Non-pigmented ciliary epithelial cell (primary cell): Measurements from ENCODE around the gene USP3.
"Not testable (repeated sequence)": the region's sequence is repeated elsewhere in the genome, so short reads cannot be mapped to it uniquely, and the experiment has no call there.

Experiments used
- DNase-seq: peaks from one replicate; pipeline ENCODE4 v3.0.0-alpha.2; 2010; ENCODE audit warnings: low read depth

The USP3 gene

GRCh38 chr15:63513728-63514127, 9.3 kb downstream of the USP3 start:
- DNase-seq, result no peak

- no peak for DNase-seq
Observed at GRCh38 chr15:63514531-63514943, 10.1 kb downstream of the USP3 start.

GRCh38 chr15:63517202-63517601, 12.8 kb downstream of the USP3 start:
- no peak for DNase-seq

GRCh38 chr15:63517628-63518027, 13.2 kb downstream of the USP3 start:
- DNase-seq, result no peak

GRCh38 chr15:63519041-63519440, 14.6 kb downstream of the USP3 start:
- no peak for DNase-seq

GRCh38 chr15:63519548-63520178, 15.3 kb downstream of the USP3 start:
- no peak for DNase-seq

- DNase-seq, result not testable (repeated sequence)
Observed at GRCh38 chr15:63520462-63520861, 16.1 kb downstream of the USP3 start.

- DNase-seq, result no peak
Observed at GRCh38 chr15:63522225-63522578, 17.8 kb downstream of the USP3 start.

- no peak for DNase-seq
Observed at GRCh38 chr15:63523306-63523990, 19.1 kb downstream of the USP3 start.

- no peak for DNase-seq
Observed at GRCh38 chr15:63524316-63525015, 20.1 kb downstream of the USP3 start.

- no peak for DNase-seq
Observed at GRCh38 chr15:63526401-63526800, 22.0 kb downstream of the USP3 start.

- DNase-seq, result no peak
Observed at GRCh38 chr15:63528138-63528659, 23.8 kb downstream of the USP3 start.

GRCh38 chr15:63530235-63530634, 25.8 kb downstream of the USP3 start:
- no peak for DNase-seq

GRCh38 chr15:63530752-63531299, 26.4 kb downstream of the USP3 start:
- no peak for DNase-seq

- DNase-seq, result no peak
Observed at GRCh38 chr15:63531586-63531985, 27.2 kb downstream of the USP3 start.

GRCh38 chr15:63532307-63532744, 27.9 kb downstream of the USP3 start:
- no peak for DNase-seq

- DNase-seq, result not testable (repeated sequence)
Observed at GRCh38 chr15:63534888-63535287, 30.5 kb downstream of the USP3 start.

- DNase-seq, result no peak
Observed at GRCh38 chr15:63535689-63536088, 31.3 kb downstream of the USP3 start.

- no peak for DNase-seq
Observed at GRCh38 chr15:63538876-63539275, 34.5 kb downstream of the USP3 start.

GRCh38 chr15:63539521-63539920, 35.1 kb downstream of the USP3 start:
- DNase-seq, result no peak

GRCh38 chr15:63539998-63540397, 35.6 kb downstream of the USP3 start:
- DNase-seq, result no peak

- no peak for DNase-seq
Observed at GRCh38 chr15:63540449-63540848, 36.1 kb downstream of the USP3 start.
